ENCODE results near the gene SLIT1.
A peak's percentile ranks its signal among the peaks of the same experiment; 100 is the strongest.

The SLIT1 gene

DNA sequence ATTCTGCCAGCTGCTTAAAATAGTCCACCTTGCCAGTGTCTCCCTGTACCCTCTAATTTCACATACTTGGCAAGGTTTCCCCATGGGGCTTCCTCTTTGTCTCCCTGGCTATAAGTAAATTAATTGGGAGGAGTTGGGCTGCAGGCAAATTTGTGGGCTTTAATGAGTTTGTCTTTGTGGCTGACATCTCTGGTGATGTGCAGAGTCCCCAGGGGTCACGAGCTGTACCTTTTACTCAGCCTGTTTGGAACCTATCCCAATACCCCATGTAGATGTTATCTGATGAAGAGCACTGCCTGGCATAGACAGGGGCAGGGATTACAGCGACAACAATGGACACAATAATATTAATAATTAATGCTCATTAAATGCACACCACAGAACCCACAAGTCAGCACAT is 132.5 kb downstream of the SLIT1 start:
- no peak overlapping the region for H3K27ac ChIP-seq
- no peak overlapping the region for H3K4me3 ChIP-seq
- intact Hi-C loops (cut with DNase I; ENCODE audit: low total_unique reads): no loop called here
- H3K9me3 ChIP-seq: no peaks in the 10 kb centered on the region
- no peak for TF ChIP-seq CTCF (IDR thresholded peaks at IDR 0.05)
- no peaks in the 10 kb centered on the region for H3K36me3 ChIP-seq
- DNase-seq: no peak
- H3K4me1 ChIP-seq: peaks cover 0 to 1% (median 0%) of the 10 kb centered on the region in 4 donors
- H3K27me3 ChIP-seq: peaks cover 0 to 21% of the 10 kb centered on the region in 2 donors

- Histone ChIP-seq H3K36me3 (no peaks in the 10 kb centered on the region), H3K4me1 (no peaks in the 10 kb centered on the region), H3K27ac (no peak overlapping the region), H3K27me3 (peaks cover 0 to 28% of the 10 kb centered on the region in 2 donors), H3K9me3 (no peaks in the 10 kb centered on the region), H3K4me3 (no peak overlapping the region)
- peak in 1 of 2 donors; percentile 1 for DNase-seq
- intact Hi-C loops (cut with DNase I; ENCODE audit: low total_unique reads): no loop called here
- no peak for TF ChIP-seq CTCF (IDR thresholded peaks at IDR 0.05)
Observed at GRCh38 chr10:97050956-97051496, 134.7 kb downstream of the SLIT1 start.

DNA sequence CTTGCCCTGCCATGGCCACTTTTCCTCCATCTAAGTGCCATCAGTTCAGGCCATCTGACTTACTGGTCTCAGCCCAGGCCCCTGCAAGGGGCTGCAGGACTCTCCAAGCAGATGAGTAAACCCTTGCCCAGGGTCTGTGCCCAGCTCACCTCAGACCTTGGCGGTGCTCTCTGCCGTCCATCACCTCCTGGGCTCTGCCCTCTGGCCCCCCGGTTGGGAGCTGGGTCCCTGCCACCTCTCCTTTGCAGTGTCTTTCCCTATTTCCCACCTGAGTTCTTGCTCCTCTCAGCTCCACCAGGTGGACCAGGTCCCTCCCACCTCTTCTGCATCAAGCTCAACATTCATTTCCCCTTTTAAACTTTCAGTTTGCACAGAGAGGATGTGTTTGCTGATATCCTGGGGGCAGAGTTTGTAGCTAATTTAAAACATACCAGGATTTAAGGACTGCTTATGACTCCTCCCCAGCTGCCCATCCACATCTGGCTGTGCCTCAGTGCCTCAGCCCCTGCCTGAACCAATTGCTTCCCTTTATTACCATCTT is 135.5 kb downstream of the SLIT1 start:
- Histone ChIP-seq H3K27ac (no peak overlapping the region), H3K36me3 (no peaks in the 10 kb centered on the region), H3K27me3 (peaks cover 0 to 28% of the 10 kb centered on the region in 2 donors), H3K9me3 (no peaks in the 10 kb centered on the region), H3K4me3 (no peak overlapping the region), H3K4me1 (no peaks in the 10 kb centered on the region)
- TF ChIP-seq CTCF (IDR thresholded peaks at IDR 0.05): no peak
- intact Hi-C loops (cut with DNase I; ENCODE audit: low total_unique reads): no loop called here
- peak in 1 of 2 donors; percentile 40 for DNase-seq

- DNase-seq: no peak
- Histone ChIP-seq H3K27me3 (peaks cover 0 to 28% of the 10 kb centered on the region in 2 donors), H3K4me3 (no peak overlapping the region), H3K9me3 (no peaks in the 10 kb centered on the region), H3K4me1 (no peaks in the 10 kb centered on the region), H3K27ac (no peak overlapping the region), H3K36me3 (no peaks in the 10 kb centered on the region)
- no peak for TF ChIP-seq CTCF (IDR thresholded peaks at IDR 0.05)
- intact Hi-C loops (cut with DNase I; ENCODE audit: low total_unique reads): no loop called here
Observed at GRCh38 chr10:97049670-97050069, 136.1 kb downstream of the SLIT1 start.

DNA sequence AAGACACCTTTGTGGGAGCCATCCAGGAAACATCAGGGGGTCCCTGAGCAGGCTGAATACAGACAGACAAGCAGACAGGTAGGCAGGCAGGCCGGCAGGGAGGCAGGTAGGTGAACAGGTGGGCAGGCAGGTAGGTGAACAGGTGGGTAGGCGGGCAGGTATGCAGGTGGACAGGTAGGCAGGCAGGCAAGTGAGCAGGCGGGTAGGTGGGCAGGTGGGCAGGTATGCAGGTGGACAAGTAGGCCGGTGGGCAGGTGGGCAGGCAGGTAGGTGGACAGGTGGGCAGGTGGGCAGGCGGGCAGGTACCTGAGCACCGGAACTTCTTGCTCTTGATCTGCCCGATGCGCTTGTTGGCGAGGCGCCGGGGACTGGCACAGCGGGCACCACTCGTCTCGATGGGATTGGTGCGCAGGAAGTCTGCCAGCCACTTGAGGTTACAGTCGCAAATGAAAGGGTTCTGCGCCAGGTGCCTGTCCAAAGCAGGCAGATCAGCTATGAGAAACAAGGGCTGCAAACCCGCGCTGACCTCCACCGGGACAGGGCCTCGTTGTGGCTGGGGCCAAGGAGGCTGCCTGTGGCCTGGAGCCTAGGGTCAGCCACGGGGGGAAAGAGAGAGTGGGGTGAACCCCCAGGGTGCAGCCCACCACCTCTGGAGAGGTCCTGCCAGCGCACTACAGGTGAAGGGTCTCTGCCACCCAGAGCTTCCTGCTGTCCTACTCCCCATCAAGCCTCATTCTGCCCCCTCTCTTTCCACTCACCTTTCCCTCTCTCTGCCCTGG is 136.9 kb downstream of the SLIT1 start:
- DNase-seq: peak in 1 of 2 donors; percentile 58
- no peaks in the 10 kb centered on the region for H3K36me3 ChIP-seq

More for the DNA sequence above, 136.9 kb downstream of the SLIT1 start:
- H3K4me1 ChIP-seq: no peaks in the 10 kb centered on the region
- peaks cover 0 to 28% of the 10 kb centered on the region in 2 donors for H3K27me3 ChIP-seq
- H3K4me3 ChIP-seq: no peak overlapping the region
- no peak for TF ChIP-seq CTCF (IDR thresholded peaks at IDR 0.05)
- H3K27ac ChIP-seq: no peak overlapping the region
- intact Hi-C loops (cut with DNase I; ENCODE audit: low total_unique reads): no loop called here
- no peaks in the 10 kb centered on the region for H3K9me3 ChIP-seq
